NCI-H2107 treated with DMSO at 0.1 percent for 48 hours (cell line): ENCODE measurements around the gene GNG7.
"Not testable (repeated sequence)": the region's sequence is repeated elsewhere in the genome, so short reads cannot be mapped to it uniquely, and the experiment has no call there.

ENCODE experiments used
- DNase-seq: peaks from one replicate; lab custom pipeline; 2025; ENCODE audit not compliant: unreplicated experiment; lab: John Stamatoyannopoulos, UW

Gene GNG7

GRCh38 chr19:2542341-2543069 is 160.0 kb downstream of the GNG7 start:
- no peak for DNase-seq

- DNase-seq = no peak
Observed at GRCh38 chr19:2540646-2541454, 161.6 kb downstream of the GNG7 start.

- DNase-seq = no peak
Observed at GRCh38 chr19:2540251-2540645, 162.2 kb downstream of the GNG7 start.

GRCh38 chr19:2538096-2538757 is 164.3 kb downstream of the GNG7 start:
- no peak for DNase-seq

GRCh38 chr19:2537584-2537983 is 164.9 kb downstream of the GNG7 start:
- DNase-seq = not testable (repeated sequence)

GRCh38 chr19:2536461-2536860 is 166.0 kb downstream of the GNG7 start:
- no peak for DNase-seq

- DNase-seq = no peak
Observed at GRCh38 chr19:2534423-2535013, 168.0 kb downstream of the GNG7 start.

GRCh38 chr19:2533686-2534422 is 168.6 kb downstream of the GNG7 start:
- DNase-seq = no peak

GRCh38 chr19:2533072-2533425 is 169.4 kb downstream of the GNG7 start:
- DNase-seq = no peak

- DNase-seq = no peak
Observed at GRCh38 chr19:2532252-2533071, 170.0 kb downstream of the GNG7 start.

- DNase-seq = not testable (repeated sequence)
Observed at GRCh38 chr19:2529942-2530341, 172.6 kb downstream of the GNG7 start.

GRCh38 chr19:2529473-2529918 is 173.0 kb downstream of the GNG7 start:
- peak; percentile 75 for DNase-seq

GRCh38 chr19:2528675-2529101 is 173.8 kb downstream of the GNG7 start:
- DNase-seq = no peak

GRCh38 chr19:2527686-2528085 is 174.8 kb downstream of the GNG7 start:
- DNase-seq = no peak

- DNase-seq = no peak
Observed at GRCh38 chr19:2527171-2527570, 175.3 kb downstream of the GNG7 start.

- no peak for DNase-seq
Observed at GRCh38 chr19:2524840-2525723, 177.4 kb downstream of the GNG7 start.

- DNase-seq = no peak
Observed at GRCh38 chr19:2524361-2524839, 178.1 kb downstream of the GNG7 start.

GRCh38 chr19:2523630-2524311 is 178.7 kb downstream of the GNG7 start:
- DNase-seq = no peak
